Glutamatergic neuron (in vitro differentiated cells): ENCODE results near the gene GARRE1. TPM values are rescaled to one million over a fixed set of nuclear protein-coding genes. Genes with fewer than 3 reads are reported as not detected.

Experiments
- DNase-seq: peaks from one replicate; pipeline ENCODE4 v3.0.0; 2022
- H3K27ac Mint-ChIP-seq: one replicate; pipeline ENCODE4 v1.8.0; 2020; ENCODE audit warnings: mild to moderate bottlenecking, mixed read lengths, inconsistent platforms; ENCODE audit not compliant: unreplicated experiment
- H3K27me3 Mint-ChIP-seq: one replicate; pipeline ENCODE4 v1.8.0; 2020; ENCODE audit warnings: mild to moderate bottlenecking, moderate library complexity, mixed read lengths, inconsistent platforms; ENCODE audit not compliant: unreplicated experiment
- H3K36me3 Mint-ChIP-seq: one replicate; pipeline ENCODE4 v1.8.0; 2020; ENCODE audit warnings: mild to moderate bottlenecking, mixed read lengths, inconsistent platforms; ENCODE audit not compliant: unreplicated experiment
- H3K4me1 Mint-ChIP-seq: one replicate; pipeline ENCODE4 v1.8.0; 2020; ENCODE audit warnings: mild to moderate bottlenecking, low read depth, mixed read lengths, inconsistent platforms; ENCODE audit not compliant: unreplicated experiment
- H3K4me3 Mint-ChIP-seq: one replicate; pipeline ENCODE4 v1.8.0; 2020; ENCODE audit warnings: mild to moderate bottlenecking, mixed read lengths, inconsistent platforms; ENCODE audit not compliant: unreplicated experiment
- H3K9me3 Mint-ChIP-seq: one replicate; pipeline ENCODE4 v1.8.0; 2020; ENCODE audit warnings: mild to moderate bottlenecking, moderate library complexity, mixed read lengths, inconsistent platforms; ENCODE audit not compliant: unreplicated experiment
- CTCF ChIP-seq: fragments of 200-600 bp; sonication (generic); IDR thresholded peaks from one replicate; pipeline ENCODE4 v1.5.0; 2021; ENCODE audit not compliant: partially characterized antibody, unreplicated experiment
- total RNA-seq: library from RNA; stranded (reverse); fragmentation: NEBNext Ultra II Directional; extraction: Animal tissue kit (Norgen Biotek cat#: 25700); gene quantifications from one replicate; pipeline ENCODE4 v1.2.1, GENCODE V29; 2021; ENCODE audit not compliant: unreplicated experiment

GARRE1 gene
- total RNA-seq, 1 donor from 2014 or later: 34.4 TPM

- TF ChIP-seq CTCF: no peak
- H3K27ac Mint-ChIP-seq: peak overlapping the region; percentile 7
- no peaks in the 10 kb centered on the region for H3K9me3 Mint-ChIP-seq
- DNase-seq: no peak
- H3K36me3 Mint-ChIP-seq: no peaks in the 10 kb centered on the region
- H3K27me3 Mint-ChIP-seq: no peaks in the 10 kb centered on the region
- H3K4me3 Mint-ChIP-seq: no peak overlapping the region
- H3K4me1 Mint-ChIP-seq: peaks cover 5% of the 10 kb centered on the region
Measured at GRCh38 chr19:34217952-34218817, 36.2 kb upstream of the GARRE1 start.

- no peak for DNase-seq
- H3K27me3 Mint-ChIP-seq: no peaks in the 10 kb centered on the region
- H3K4me1 Mint-ChIP-seq: peaks cover 5% of the 10 kb centered on the region
- H3K9me3 Mint-ChIP-seq: no peaks in the 10 kb centered on the region
- peak overlapping the region; percentile 7 for H3K27ac Mint-ChIP-seq
- H3K36me3 Mint-ChIP-seq: no peaks in the 10 kb centered on the region
- no peak overlapping the region for H3K4me3 Mint-ChIP-seq
- TF ChIP-seq CTCF: no peak
Measured at GRCh38 chr19:34218818-34219164, 35.6 kb upstream of the GARRE1 start.

GRCh38 chr19:34220472-34221063, 33.8 kb upstream of the GARRE1 start:
- H3K4me1 Mint-ChIP-seq: peaks cover 5% of the 10 kb centered on the region
- no peak overlapping the region for H3K27ac Mint-ChIP-seq
- H3K36me3 Mint-ChIP-seq: peaks cover 4% of the 10 kb centered on the region
- no peaks in the 10 kb centered on the region for H3K27me3 Mint-ChIP-seq
- H3K9me3 Mint-ChIP-seq: no peaks in the 10 kb centered on the region
- peak; percentile 83 for TF ChIP-seq CTCF
- H3K4me3 Mint-ChIP-seq: no peak overlapping the region
- DNase-seq: peak; percentile 69

- H3K36me3 Mint-ChIP-seq: peaks cover 4% of the 10 kb centered on the region
- no peak for TF ChIP-seq CTCF
- H3K4me1 Mint-ChIP-seq: peaks cover 3% of the 10 kb centered on the region
- DNase-seq: no peak
- H3K27ac Mint-ChIP-seq: no peak overlapping the region
- no peak overlapping the region for H3K4me3 Mint-ChIP-seq
- no peaks in the 10 kb centered on the region for H3K27me3 Mint-ChIP-seq
- no peaks in the 10 kb centered on the region for H3K9me3 Mint-ChIP-seq
Measured at GRCh38 chr19:34222386-34222785, 32.0 kb upstream of the GARRE1 start.

GRCh38 chr19:34224996-34225658, 29.2 kb upstream of the GARRE1 start:
- TF ChIP-seq CTCF: no peak
- H3K36me3 Mint-ChIP-seq: peaks cover 4% of the 10 kb centered on the region
- DNase-seq: no peak
- H3K4me1 Mint-ChIP-seq: no peaks in the 10 kb centered on the region
- no peak overlapping the region for H3K4me3 Mint-ChIP-seq
- peaks cover 2% of the 10 kb centered on the region for H3K9me3 Mint-ChIP-seq
- no peaks in the 10 kb centered on the region for H3K27me3 Mint-ChIP-seq
- no peak overlapping the region for H3K27ac Mint-ChIP-seq
